ENCODE measurements around the gene ITPK1.

GRCh38 chr14:92914087-92914656 lies 201.6 kb downstream of the ITPK1 start:
- TF ChIP-seq EZH2phosphoT487 (IDR thresholded peaks at IDR 0.05; ENCODE audit: insufficient read depth, low read depth) (no peak), EZH2 (IDR thresholded peaks at IDR 0.05; ENCODE audit: insufficient read depth, poor library complexity, severe bottlenecking) (no peak)

Measured in GM23248 (cell line).